ENCODE results near the gene GALM. TPM values are rescaled to one million over a fixed set of nuclear protein-coding genes. Genes with fewer than 3 reads are reported as not detected.

GALM gene
- total RNA-seq, 3 donors from 2014 or later (not counting 1 experiment from before 2014, with no cell fraction given): 4.0 to 12.4 (median 11.0) TPM

DNA sequence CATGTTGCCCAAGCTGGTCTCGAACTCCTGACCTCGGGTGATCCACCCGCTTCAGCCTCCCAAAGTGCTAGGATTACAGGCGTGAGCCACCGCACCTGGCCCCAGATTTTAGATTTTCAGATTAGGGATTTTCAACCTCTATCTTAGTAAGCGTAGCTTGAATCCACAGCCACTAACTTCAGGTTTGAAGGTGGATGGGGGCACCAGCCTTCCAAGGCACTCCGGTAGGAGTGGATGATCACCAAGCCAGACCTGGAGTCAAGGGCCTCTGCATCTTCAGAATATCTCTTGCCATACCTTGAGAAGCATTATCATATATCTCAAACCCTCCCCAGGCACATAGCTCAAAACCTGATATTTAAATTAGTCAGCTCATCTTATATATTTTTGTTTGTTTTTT lies 17.9 kb downstream of the GALM start:
- no peaks in the 10 kb centered on the region for H3K9me3 ChIP-seq (ENCODE audit: control insufficient read depth, insufficient read depth, low read length)
- TF ChIP-seq, protein P1, sequence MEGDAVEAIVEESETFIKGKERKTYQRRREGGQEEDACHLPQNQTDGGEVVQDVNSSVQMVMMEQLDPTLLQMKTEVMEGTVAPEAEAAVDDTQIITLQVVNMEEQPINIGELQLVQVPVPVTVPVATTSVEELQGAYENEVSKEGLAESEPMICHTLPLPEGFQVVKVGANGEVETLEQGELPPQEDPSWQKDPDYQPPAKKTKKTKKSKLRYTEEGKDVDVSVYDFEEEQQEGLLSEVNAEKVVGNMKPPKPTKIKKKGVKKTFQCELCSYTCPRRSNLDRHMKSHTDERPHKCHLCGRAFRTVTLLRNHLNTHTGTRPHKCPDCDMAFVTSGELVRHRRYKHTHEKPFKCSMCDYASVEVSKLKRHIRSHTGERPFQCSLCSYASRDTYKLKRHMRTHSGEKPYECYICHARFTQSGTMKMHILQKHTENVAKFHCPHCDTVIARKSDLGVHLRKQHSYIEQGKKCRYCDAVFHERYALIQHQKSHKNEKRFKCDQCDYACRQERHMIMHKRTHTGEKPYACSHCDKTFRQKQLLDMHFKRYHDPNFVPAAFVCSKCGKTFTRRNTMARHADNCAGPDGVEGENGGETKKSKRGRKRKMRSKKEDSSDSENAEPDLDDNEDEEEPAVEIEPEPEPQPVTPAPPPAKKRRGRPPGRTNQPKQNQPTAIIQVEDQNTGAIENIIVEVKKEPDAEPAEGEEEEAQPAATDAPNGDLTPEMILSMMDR (IDR thresholded peaks at IDR 0.05): no peak
- intact Hi-C loops (cut with micrococcal nuclease): no loop called here
- DNase-seq (no peak), ATAC-seq (no peak)
- no peaks in the 10 kb centered on the region for H3K27me3 Mint-ChIP-seq (ENCODE audit: low read depth in 2 of 2)
- no peak overlapping the region for H3K27ac Mint-ChIP-seq
- H3K36me3 Mint-ChIP-seq: peaks cover 14% of the 10 kb centered on the region
- no peaks in the 10 kb centered on the region for H3K4me1 ChIP-seq (ENCODE audit: control insufficient read depth, insufficient read depth, low read length)
- no peaks in the 10 kb centered on the region for H3K27me3 ChIP-seq (ENCODE audit: control insufficient read depth, insufficient read depth, low read length)
- H3K4me3 Mint-ChIP-seq: no peak overlapping the region
- no peak overlapping the region for H3K4me3 ChIP-seq (ENCODE audit: low read length)
- no peak overlapping the region for H3K27ac ChIP-seq (ENCODE audit: low read length)
- H3K36me3 ChIP-seq (ENCODE audit: control insufficient read depth, insufficient read depth, low read length): peaks cover 9% of the 10 kb centered on the region
- WGBS (ENCODE audit: insufficient coverage): 99% methylated on average over 7 of the region's 7 CpGs
- H3K9me3 Mint-ChIP-seq: no peaks in the 10 kb centered on the region
- peaks cover 4 to 6% of the 10 kb centered on the region in 2 donors for H3K4me1 Mint-ChIP-seq

DNA sequence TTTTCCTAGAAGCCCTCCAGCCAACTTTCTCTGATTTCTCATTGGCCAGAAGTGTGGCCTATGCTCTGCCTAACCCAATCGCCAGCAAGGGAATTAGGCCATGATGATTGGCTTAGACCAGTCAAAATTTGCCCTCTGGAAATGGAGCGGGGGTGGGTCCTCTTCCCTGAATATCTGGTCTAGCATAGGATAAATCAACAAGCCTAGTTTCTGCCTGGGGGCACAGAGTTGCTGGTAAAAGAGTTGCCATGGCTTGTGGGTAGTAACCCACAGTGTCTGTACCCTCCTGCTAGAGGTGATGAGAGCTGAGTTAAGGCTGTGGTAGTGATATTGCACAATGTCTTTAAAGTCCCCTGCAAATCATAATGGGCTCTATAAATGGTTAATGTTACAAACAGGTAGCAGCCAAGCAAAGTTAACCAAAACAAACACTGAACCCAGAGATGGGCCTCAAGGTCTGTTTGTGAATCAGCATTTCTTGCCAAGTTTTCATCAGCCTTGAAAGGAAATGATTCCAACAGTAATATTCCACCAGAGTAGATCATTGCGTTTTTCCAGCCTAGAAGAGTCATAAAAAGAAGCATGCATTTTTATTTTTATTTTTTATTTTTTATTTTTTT lies 19.3 kb downstream of the GALM start:
- H3K36me3 Mint-ChIP-seq: peaks cover 13% of the 10 kb centered on the region
- 99% methylated on average over 3 of the region's 3 CpGs for WGBS (ENCODE audit: insufficient coverage)
- no peak for ATAC-seq

DNA sequence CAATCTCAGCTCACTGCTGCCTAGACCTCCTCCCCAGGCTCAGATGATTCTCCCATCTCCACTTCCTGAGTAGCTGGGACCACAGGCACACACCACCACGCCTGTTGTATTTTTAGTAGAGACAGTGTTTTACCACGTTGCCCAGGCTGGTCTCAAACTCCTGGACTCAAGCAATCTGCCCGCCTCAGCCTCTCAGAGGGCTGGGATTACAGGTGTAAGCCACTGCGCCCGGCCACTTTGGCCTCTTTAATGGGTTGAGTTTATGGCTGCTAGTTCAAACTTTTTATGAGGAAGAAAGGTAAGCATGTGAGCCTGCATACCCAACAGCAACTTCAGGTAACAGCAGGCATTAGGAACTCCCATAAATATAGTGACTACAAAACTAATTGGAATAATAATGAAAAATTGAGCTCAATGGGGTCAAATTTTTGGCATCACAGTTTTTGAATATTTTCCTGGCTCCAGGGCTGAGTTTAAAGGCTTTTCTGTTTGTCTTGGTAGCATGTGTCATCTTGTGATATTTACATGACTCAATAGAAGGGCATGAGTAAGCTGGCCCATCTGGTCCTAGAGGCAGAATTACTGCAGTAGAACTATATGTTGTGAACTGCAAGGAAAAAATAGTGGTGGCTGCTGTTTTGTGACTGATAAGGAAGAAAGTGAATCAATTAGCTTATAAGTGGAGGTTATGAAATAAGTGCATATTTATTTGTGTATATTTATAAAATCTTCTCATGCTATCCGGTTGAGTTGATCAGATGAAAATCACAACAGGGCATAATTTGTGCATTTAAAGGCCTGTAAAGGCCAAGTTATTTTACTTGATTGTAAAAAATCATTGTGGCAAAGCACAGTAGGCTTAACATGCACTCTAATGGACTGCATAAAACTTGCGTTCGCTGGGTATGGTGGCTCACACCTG lies 24.8 kb downstream of the GALM start:
- Mint-ChIP-seq H3K4me3 (no peak overlapping the region), H3K9me3 (no peaks in the 10 kb centered on the region), H3K36me3 (peaks cover 6% of the 10 kb centered on the region), H3K4me1 (peaks cover 0 to 14% of the 10 kb centered on the region in 2 donors), H3K27me3 (ENCODE audit: low read depth in 2 of 2) (no peaks in the 10 kb centered on the region), H3K27ac (no peak overlapping the region)
- DNase-seq (no peak), ATAC-seq (no peak)
- no peaks in the 10 kb centered on the region for H3K4me1 ChIP-seq (ENCODE audit: control insufficient read depth, insufficient read depth, low read length)
- intact Hi-C loops (cut with micrococcal nuclease): no loop called here
- WGBS (ENCODE audit: insufficient coverage): 79% methylated on average over 8 of the region's 8 CpGs
- no peak overlapping the region for H3K27ac ChIP-seq (ENCODE audit: low read length)
- no peaks in the 10 kb centered on the region for H3K27me3 ChIP-seq (ENCODE audit: control insufficient read depth, insufficient read depth, low read length)
- no peaks in the 10 kb centered on the region for H3K9me3 ChIP-seq (ENCODE audit: control insufficient read depth, insufficient read depth, low read length)
- H3K4me3 ChIP-seq (ENCODE audit: low read length): no peak overlapping the region
- peaks cover 2% of the 10 kb centered on the region for H3K36me3 ChIP-seq (ENCODE audit: control insufficient read depth, insufficient read depth, low read length)
- TF ChIP-seq, protein P1 (IDR thresholded peaks at IDR 0.05): no peak

More for the DNA sequence above, 19.3 kb downstream of the GALM start:
- H3K4me3 ChIP-seq (ENCODE audit: low read length): no peak overlapping the region
- no peak overlapping the region for H3K27ac ChIP-seq (ENCODE audit: low read length)
- H3K27me3 ChIP-seq (ENCODE audit: control insufficient read depth, insufficient read depth, low read length): no peaks in the 10 kb centered on the region
- no peaks in the 10 kb centered on the region for H3K9me3 ChIP-seq (ENCODE audit: control insufficient read depth, insufficient read depth, low read length)
- H3K36me3 ChIP-seq (ENCODE audit: control insufficient read depth, insufficient read depth, low read length): peaks cover 11% of the 10 kb centered on the region
- DNase-seq: no peak
- H3K4me1 ChIP-seq (ENCODE audit: control insufficient read depth, insufficient read depth, low read length): no peaks in the 10 kb centered on the region
- H3K27me3 Mint-ChIP-seq (ENCODE audit: low read depth in 2 of 2): no peaks in the 10 kb centered on the region
- no peaks in the 10 kb centered on the region for H3K9me3 Mint-ChIP-seq
- peaks cover 4 to 6% of the 10 kb centered on the region in 2 donors for H3K4me1 Mint-ChIP-seq
- H3K27ac Mint-ChIP-seq: no peak overlapping the region
- intact Hi-C loops (cut with micrococcal nuclease): no loop called here
- TF ChIP-seq, protein P1 (IDR thresholded peaks at IDR 0.05): no peak
- H3K4me3 Mint-ChIP-seq: no peak overlapping the region
